Measurements from ENCODE around the gene CYP3A7. TPM values are rescaled to one million over a fixed set of nuclear protein-coding genes. Genes with fewer than 3 reads are reported as not detected.
A peak's percentile ranks its signal among the peaks of the same experiment; 100 is the strongest.

The CYP3A7 gene
- total and polyA plus RNA-seq, 2 of the 13 experiments (the other 11 are each of a cell fraction or from before 2014, with no cell fraction given): 5.8 to 6.4 TPM

DNA sequence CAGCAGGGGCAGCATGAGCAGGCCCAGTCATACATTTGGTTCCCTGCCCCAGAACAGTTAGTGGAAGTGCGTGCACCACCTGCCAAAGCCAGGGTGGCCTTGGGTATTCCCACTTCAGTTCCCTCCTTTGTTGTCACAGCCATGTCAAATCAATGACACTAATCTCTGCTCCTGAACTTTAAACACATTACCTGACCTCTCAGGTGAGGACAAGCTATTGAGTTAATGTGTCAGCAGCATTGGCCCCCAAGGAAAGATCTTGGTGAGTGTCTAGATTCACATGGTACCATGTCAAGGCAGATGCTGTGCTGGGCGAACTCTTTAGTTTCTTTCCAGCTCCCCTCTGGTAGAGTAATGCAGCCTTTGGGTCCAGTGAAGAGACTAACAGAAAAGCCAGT, 57.3 kb downstream of the CYP3A7 start (continued):
- TF ChIP-seq, protein P1, sequence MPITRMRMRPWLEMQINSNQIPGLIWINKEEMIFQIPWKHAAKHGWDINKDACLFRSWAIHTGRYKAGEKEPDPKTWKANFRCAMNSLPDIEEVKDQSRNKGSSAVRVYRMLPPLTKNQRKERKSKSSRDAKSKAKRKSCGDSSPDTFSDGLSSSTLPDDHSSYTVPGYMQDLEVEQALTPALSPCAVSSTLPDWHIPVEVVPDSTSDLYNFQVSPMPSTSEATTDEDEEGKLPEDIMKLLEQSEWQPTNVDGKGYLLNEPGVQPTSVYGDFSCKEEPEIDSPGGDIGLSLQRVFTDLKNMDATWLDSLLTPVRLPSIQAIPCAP (CRISPR knock-in tag; IDR thresholded peaks at IDR 0.05; ENCODE audit: low read depth): no peak
- TF ChIP-seq, protein P2, sequence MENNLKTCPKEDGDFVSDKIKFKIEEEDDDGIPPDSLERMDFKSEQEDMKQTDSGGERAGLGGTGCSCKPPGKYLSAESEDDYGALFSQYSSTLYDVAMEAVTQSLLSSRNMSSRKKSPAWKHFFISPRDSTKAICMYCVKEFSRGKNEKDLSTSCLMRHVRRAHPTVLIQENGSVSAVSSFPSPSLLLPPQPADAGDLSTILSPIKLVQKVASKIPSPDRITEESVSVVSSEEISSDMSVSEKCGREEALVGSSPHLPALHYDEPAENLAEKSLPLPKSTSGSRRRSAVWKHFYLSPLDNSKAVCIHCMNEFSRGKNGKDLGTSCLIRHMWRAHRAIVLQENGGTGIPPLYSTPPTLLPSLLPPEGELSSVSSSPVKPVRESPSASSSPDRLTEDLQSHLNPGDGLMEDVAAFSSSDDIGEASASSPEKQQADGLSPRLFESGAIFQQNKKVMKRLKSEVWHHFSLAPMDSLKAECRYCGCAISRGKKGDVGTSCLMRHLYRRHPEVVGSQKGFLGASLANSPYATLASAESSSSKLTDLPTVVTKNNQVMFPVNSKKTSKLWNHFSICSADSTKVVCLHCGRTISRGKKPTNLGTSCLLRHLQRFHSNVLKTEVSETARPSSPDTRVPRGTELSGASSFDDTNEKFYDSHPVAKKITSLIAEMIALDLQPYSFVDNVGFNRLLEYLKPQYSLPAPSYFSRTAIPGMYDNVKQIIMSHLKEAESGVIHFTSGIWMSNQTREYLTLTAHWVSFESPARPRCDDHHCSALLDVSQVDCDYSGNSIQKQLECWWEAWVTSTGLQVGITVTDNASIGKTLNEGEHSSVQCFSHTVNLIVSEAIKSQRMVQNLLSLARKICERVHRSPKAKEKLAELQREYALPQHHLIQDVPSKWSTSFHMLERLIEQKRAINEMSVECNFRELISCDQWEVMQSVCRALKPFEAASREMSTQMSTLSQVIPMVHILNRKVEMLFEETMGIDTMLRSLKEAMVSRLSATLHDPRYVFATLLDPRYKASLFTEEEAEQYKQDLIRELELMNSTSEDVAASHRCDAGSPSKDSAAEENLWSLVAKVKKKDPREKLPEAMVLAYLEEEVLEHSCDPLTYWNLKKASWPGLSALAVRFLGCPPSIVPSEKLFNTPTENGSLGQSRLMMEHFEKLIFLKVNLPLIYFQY (CRISPR knock-in tag; IDR thresholded peaks at IDR 0.05; ENCODE audit: borderline replicate concordance): peak; percentile 62; the same call in 1 of the 2 replicates
- TF ChIP-seq HMG20B (CRISPR knock-in tag; conservative IDR thresholded peaks at IDR 0.05): peak; percentile 71; the same call in 1 of the 2 replicates
- TF ChIP-seq HDAC6 (IDR thresholded peaks at IDR 0.05; ENCODE audit: low read depth, low read length): no peak
- no peak for TF ChIP-seq ZNF598 (CRISPR knock-in tag; IDR thresholded peaks at IDR 0.05; ENCODE audit: borderline replicate concordance)
- no peak for TF ChIP-seq NCOA5 (CRISPR knock-in tag; IDR thresholded peaks at IDR 0.05)
- no peak for TF ChIP-seq PHF20 (CRISPR knock-in tag; IDR thresholded peaks at IDR 0.05)
- TF ChIP-seq, protein P3, sequence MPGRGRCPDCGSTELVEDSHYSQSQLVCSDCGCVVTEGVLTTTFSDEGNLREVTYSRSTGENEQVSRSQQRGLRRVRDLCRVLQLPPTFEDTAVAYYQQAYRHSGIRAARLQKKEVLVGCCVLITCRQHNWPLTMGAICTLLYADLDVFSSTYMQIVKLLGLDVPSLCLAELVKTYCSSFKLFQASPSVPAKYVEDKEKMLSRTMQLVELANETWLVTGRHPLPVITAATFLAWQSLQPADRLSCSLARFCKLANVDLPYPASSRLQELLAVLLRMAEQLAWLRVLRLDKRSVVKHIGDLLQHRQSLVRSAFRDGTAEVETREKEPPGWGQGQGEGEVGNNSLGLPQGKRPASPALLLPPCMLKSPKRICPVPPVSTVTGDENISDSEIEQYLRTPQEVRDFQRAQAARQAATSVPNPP (CRISPR knock-in tag; IDR thresholded peaks at IDR 0.05): no peak
- TF ChIP-seq, protein P4, sequence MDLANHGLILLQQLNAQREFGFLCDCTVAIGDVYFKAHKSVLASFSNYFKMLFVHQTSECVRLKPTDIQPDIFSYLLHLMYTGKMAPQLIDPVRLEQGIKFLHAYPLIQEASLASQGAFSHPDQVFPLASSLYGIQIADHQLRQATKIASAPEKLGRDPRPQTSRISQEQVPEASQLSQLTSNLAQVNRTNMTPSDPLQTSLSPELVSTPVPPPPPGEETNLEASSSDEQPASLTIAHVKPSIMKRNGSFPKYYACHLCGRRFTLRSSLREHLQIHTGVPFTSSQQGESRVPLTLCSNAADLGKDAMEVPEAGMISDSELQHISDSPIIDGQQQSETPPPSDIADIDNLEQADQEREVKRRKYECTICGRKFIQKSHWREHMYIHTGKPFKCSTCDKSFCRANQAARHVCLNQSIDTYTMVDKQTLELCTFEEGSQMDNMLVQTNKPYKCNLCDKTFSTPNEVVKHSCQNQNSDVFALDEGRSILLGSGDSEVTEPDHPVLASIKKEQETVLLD (CRISPR knock-in tag; IDR thresholded peaks at IDR 0.05; ENCODE audit: low read depth): no peak
- no peak for TF ChIP-seq ZBTB42 (CRISPR knock-in tag; IDR thresholded peaks at IDR 0.05)
- TF ChIP-seq, protein P5, sequence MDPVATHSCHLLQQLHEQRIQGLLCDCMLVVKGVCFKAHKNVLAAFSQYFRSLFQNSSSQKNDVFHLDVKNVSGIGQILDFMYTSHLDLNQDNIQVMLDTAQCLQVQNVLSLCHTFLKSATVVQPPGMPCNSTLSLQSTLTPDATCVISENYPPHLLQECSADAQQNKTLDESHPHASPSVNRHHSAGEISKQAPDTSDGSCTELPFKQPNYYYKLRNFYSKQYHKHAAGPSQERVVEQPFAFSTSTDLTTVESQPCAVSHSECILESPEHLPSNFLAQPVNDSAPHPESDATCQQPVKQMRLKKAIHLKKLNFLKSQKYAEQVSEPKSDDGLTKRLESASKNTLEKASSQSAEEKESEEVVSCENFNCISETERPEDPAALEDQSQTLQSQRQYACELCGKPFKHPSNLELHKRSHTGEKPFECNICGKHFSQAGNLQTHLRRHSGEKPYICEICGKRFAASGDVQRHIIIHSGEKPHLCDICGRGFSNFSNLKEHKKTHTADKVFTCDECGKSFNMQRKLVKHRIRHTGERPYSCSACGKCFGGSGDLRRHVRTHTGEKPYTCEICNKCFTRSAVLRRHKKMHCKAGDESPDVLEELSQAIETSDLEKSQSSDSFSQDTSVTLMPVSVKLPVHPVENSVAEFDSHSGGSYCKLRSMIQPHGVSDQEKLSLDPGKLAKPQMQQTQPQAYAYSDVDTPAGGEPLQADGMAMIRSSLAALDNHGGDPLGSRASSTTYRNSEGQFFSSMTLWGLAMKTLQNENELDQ (CRISPR knock-in tag; IDR thresholded peaks at IDR 0.05; ENCODE audit: borderline replicate concordance): no peak
- peak; percentile 90; the same call in 1 of the 2 replicates for TF ChIP-seq ZNF703 (CRISPR knock-in tag; IDR thresholded peaks at IDR 0.05; ENCODE audit: borderline replicate concordance)
